Heart right ventricle (tissue), 16 donors: ENCODE results near the gene MIF. TPM values are rescaled to one million over a fixed set of nuclear protein-coding genes. Genes with fewer than 3 reads are reported as not detected.
A peak's percentile ranks its signal among the peaks of the same experiment; 100 is the strongest.
"Not testable (repeated sequence)": the region's sequence is repeated elsewhere in the genome, so short reads cannot be mapped to it uniquely, and the experiment has no call there.

Source experiments
- ATAC-seq, 8 donors: fragments of 200-7000 bp; cut with Tn5 transposase; one replicate each; pipeline ENCODE4 v1.9.1; 2020; ENCODE audit warnings: mild to moderate bottlenecking in 8 of 8, moderate library complexity in 8 of 8, moderate number of reproducible peaks in 1 of 8
- DNase-seq, 2 donors: peaks; one replicate each; pipeline ENCODE4 v3.0.0-alpha.2; 2020
- H3K27ac ChIP-seq, 10 donors: fragments of 200-600 bp; sonication (generic) in 2 of 10; one replicate each; pipeline versions ENCODE4 v1.5.0 to v1.8.0; 2020 to 2022; ENCODE audit warnings: mild to moderate bottlenecking in 3 of 10
- H3K27me3 ChIP-seq, 7 donors: fragments of 200-600 bp; one replicate each; pipeline ENCODE4 v1.8.0; 2021 to 2022; ENCODE audit warnings: mild to moderate bottlenecking in 2 of 7
- H3K36me3 ChIP-seq, 9 donors: fragments of 200-600 bp; sonication (generic) in 1 of 9; one replicate each; pipeline versions ENCODE4 v1.5.0 to v1.8.0; 2020 to 2022; ENCODE audit warnings: mild to moderate bottlenecking in 2 of 9
- H3K4me1 ChIP-seq, 9 donors: fragments of 200-600 bp; sonication (generic) in 1 of 9; one replicate each; pipeline versions ENCODE4 v1.5.0 to v1.8.0; 2020 to 2022; ENCODE audit warnings: mild to moderate bottlenecking in 4 of 9
- H3K4me3 ChIP-seq, 10 donors: fragments of 200-600 bp; sonication (generic) in 2 of 10; one replicate each; pipeline versions ENCODE4 v1.5.0 to v1.8.0; 2020 to 2022; ENCODE audit warnings: mild to moderate bottlenecking in 7 of 10, moderate library complexity in 2 of 10
- H3K9me3 ChIP-seq, 11 donors: fragments of 200-600 bp in 10 of 11; sonication (generic) in 2 of 11; one replicate each; pipeline versions ENCODE4 v1.5.0 to v1.8.0; 2013 to 2022; ENCODE audit warnings: mild to moderate bottlenecking in 2 of 11, control low read depth in 1 of 11, moderate library complexity in 1 of 11
- CTCF ChIP-seq, 9 donors: fragments of 200-600 bp; sonication (generic) in 2 of 9; IDR thresholded peaks; one replicate each; pipeline versions ENCODE4 v1.5.0 to v1.8.0; 2021 to 2022; ENCODE audit warnings: antibody characterized with exemption in 9 of 9, mild to moderate bottlenecking in 5 of 9, moderate library complexity in 1 of 9
- WGBS, 2 donors: extraction: QIAGEN DNeasy Blood & Tissue Kit; methylation state at CpG; one replicate each; pipeline ENCODE4 v1.1.7; 2013; ENCODE audit warnings: inconsistent platforms in 1 of 2; 5-methylcytosine and 5-hydroxymethylcytosine counted together
- intact Hi-C, 10 donors: fragments of 100-400 bp; cut with DNase I; formaldehyde crosslinking; loops; one replicate each; pipeline versions ENCODE4 v1.11.1 to v1.14.2; 2022
- polyA plus RNA-seq, 2 donors: library from polyadenylated mRNA; stranded (reverse); fragments of 200-250 nt; gene quantifications; one replicate each; pipeline ENCODE4 v1.2.3, GENCODE V29; 2013
- total RNA-seq, 10 donors: library from RNA; stranded (reverse); fragmentation: NEBNext Ultra II Directional in 3 of 10; extraction: Animal tissue kit (Norgen Biotek cat#: 25700) in 3 of 10; gene quantifications; one replicate each; pipeline versions ENCODE4 v1.2.1 to v1.2.4, GENCODE V29; 2021 to 2023
- donor health status: Arrhythmogenic right ventricular cardiomyopathy.
- donor health status: ischemic (EF 13 %, LVEDD 7.1; RV severe dilation, severe dysfunction).
- donor health status: healthy with polysubstance abuse.
- donor health status: DM: no; HTN: yes; CAD: no.
- donor health status: DM: no; HTN: no; CAD: no.
- donor health status: ischemic (EF 25% LVEDD 6.9; RV normal size, moderate dysfunction).
- donor health status: ischemic (EF 25% LVEDD 5.7; RV mildly dilated, moderate dysfunction).
- donor health status: healthy.
- donor health status: DM: yes; HTN: yes; CAD: no.
- donor health status: Ischemic cardiomyopathy.
- donor health status: ischemic (EF 35%, LVEDD 5.7; RV mildly dilated, moderate dysfunction).
- donor health status: nonischemic (EF 11% LVEDD 7.7; RV severe dilation, severe dysfunction).
- donor health status: DM: yes; HTN: yes; CAD: no.
- donor health status: PGD.
- donor health status: ischemic (EF 29% LVEDD 5.4; RV normal size, mild dysfunction).
- donor health status: nonischemic (EF 23%, LVEDD 6.1; RV moderate dilation, normal function).

The MIF gene
- total and polyA plus RNA-seq, 12 donors, result 135 to 634 (median 228) TPM

DNA sequence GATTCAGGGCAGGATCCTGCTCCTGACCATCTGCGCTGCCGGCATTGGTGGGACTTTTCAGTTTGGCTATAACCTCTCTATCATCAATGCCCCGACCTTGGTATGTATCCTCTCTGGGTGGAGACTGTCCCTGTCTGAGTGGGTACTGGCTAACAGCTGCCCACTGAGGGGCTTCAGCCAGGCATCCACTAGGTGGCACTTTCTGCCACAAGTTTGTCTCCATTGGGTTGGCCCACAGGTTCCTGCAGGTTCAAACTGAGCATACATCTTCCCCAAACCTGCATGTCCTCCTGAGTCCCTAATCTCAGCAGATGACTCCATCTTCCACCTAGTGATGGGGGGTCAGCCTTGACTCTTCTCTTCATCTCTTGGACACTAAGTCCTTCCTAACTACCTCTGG, 32.1 kb upstream of the MIF start:
- DNase-seq, result no peak
- no peak overlapping the region for H3K27ac ChIP-seq
- peaks cover 0 to 33% (median 14%) of the 10 kb centered on the region in 9 donors for H3K4me1 ChIP-seq
- WGBS, 2 donors, result 75 to 79% methylated on average over 3 of the region's 3 CpGs
- H3K9me3 ChIP-seq, result no peaks in the 10 kb centered on the region
- H3K4me3 ChIP-seq, result no peak overlapping the region
- TF ChIP-seq CTCF (IDR thresholded peaks at IDR 0.05), result peak in 7 of 9 donors; percentile 23 to 57 (median 50)
- intact Hi-C loops, result loop anchor here in 1 of 10 donors (10.0 kb wide), 1 partner anchor 93 kb away; no protein-coding TSS in a partner anchor
- ATAC-seq, result no peak
- H3K27me3 ChIP-seq, result no peaks in the 10 kb centered on the region
- peaks cover 0 to 24% (median 0%) of the 10 kb centered on the region in 9 donors for H3K36me3 ChIP-seq

DNA sequence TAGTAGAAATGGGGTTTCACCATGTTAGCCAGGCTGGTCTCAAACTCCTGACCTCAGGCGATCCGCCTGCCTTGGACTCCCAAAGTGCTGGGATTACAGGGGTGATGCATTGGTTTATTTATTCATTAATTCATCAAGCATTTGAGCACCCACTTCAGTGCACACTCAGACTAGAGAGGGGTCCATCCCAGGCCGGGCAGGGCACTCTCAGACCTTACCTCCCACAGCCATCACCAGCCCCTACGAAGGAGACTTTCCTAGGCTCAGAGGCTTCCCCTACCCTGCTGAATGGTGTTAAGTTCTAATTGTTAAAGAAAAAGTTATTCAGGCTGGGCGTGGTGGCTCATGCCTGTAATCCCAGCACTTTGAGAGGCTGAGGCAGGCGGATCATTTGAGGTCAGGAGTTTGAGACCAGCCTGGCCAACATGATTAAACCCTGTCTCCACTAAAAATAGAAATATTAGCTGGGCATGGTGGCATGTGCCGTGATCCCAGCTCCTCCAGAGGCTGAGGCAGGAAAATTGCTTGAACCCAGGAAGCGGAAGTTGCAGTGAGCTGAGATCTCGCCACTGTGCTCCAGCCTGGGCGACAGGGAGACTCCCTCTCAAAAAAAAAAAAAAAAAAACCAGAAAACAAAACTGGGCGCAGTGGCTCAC, 29.6 kb upstream of the MIF start:
- not testable (repeated sequence) for H3K9me3 ChIP-seq
- H3K27ac ChIP-seq, result peak overlapping the region in 4 of 10 donors; percentile 8 to 55 (median 30)
- intact Hi-C loops, result loop anchor here in 1 of 10 donors (10.0 kb wide), 1 partner anchor 90 kb away; no protein-coding TSS in a partner anchor

DNA sequence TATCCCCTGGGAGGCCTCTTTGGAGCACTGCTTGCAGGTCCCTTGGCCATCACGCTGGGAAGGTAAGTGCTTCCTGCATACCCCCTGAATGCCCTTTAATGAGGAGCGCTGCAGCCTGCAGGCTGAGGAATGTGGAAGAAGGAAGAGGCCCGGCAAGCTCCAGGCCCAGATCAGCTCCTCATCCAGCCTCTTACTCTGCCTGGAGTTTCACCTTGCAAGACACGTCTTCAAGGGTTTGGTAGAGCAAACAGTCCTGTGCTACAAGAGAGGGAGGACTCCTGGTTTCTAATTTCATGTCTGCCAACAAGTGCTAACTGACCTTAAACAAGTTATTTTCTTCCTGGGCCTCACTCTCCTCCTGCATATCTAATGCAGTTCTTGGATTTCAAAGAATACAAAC, 25.6 kb upstream of the MIF start:
- H3K4me3 ChIP-seq, result no peak overlapping the region
- H3K27me3 ChIP-seq, result no peaks in the 10 kb centered on the region
- no peak overlapping the region for H3K27ac ChIP-seq
- H3K9me3 ChIP-seq, result no peaks in the 10 kb centered on the region
- H3K36me3 ChIP-seq, result peaks cover 0 to 68% (median 28%) of the 10 kb centered on the region in 9 donors
- ATAC-seq (no peak), DNase-seq (no peak)
- H3K4me1 ChIP-seq, result peaks cover 0 to 16% (median 0%) of the 10 kb centered on the region in 9 donors
- intact Hi-C loops, result loop anchor here in 1 of 10 donors (10.0 kb wide), 1 partner anchor 86 kb away; no protein-coding TSS in a partner anchor
- 91% methylated on average over 4 of the region's 4 CpGs for WGBS, 2 donors
- TF ChIP-seq CTCF (IDR thresholded peaks at IDR 0.05), result no peak

More for the DNA sequence above, 29.6 kb upstream of the MIF start:
- H3K27me3 ChIP-seq, H3K4me3 ChIP-seq, DNase-seq: not testable (repeated sequence)
- Histone ChIP-seq H3K4me1 (peaks cover 0 to 16% (median 0%) of the 10 kb centered on the region in 9 donors), H3K36me3 (peaks cover 0 to 49% (median 20%) of the 10 kb centered on the region in 9 donors)
- WGBS, 2 donors, result 67 to 75% methylated on average over 11 of the region's 11 CpGs
- ATAC-seq, result peak in 4 of 8 donors; percentile 30 to 60 (median 38)

- no peak for DNase-seq
- no peak for ATAC-seq
- intact Hi-C loops, result loop anchor here in 2 of 10 donors (10.0 kb wide), 1 partner anchor 60 kb away; no protein-coding TSS in a partner anchor
- peaks cover 0 to 12% (median 0%) of the 10 kb centered on the region in 9 donors for H3K4me1 ChIP-seq
- TF ChIP-seq CTCF (IDR thresholded peaks at IDR 0.05), result no peak
- 82 to 89% methylated on average over 4 of the region's 4 CpGs for WGBS, 2 donors
- H3K4me3 ChIP-seq, result no peak overlapping the region
- peaks cover 0 to 73% (median 24%) of the 10 kb centered on the region in 9 donors for H3K36me3 ChIP-seq
- H3K27me3 ChIP-seq, result no peaks in the 10 kb centered on the region
- no peak overlapping the region for H3K27ac ChIP-seq
- no peaks in the 10 kb centered on the region for H3K9me3 ChIP-seq
Measured at GRCh38 chr22:23874871-23875270, 19.3 kb upstream of the MIF start.

DNA sequence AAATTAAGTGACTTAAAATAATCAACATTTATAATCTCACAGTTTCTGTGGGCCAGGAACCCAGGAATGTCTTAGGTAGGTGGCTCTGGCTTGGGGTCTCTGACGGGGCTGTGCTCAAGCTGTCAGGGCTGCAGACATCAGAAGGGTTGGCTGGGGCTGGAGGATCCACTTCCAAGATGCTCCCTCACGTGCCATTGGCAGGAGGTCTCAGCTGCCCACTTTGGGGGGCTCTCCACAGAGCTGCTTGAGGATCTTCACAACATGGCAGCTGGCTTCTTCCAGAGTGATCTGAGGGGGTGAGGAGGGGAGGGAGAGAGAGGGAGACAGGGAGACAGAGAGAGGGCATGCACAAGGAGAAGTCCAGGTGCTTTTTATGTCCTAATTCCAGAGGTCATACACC, 18.4 kb upstream of the MIF start:
- no peak for TF ChIP-seq CTCF (IDR thresholded peaks at IDR 0.05)
- no peaks in the 10 kb centered on the region for H3K27me3 ChIP-seq
- WGBS, 2 donors, result 93 to 98% methylated on average over 2 of the region's 2 CpGs
- peaks cover 0 to 65% (median 21%) of the 10 kb centered on the region in 9 donors for H3K36me3 ChIP-seq
- intact Hi-C loops, result loop anchor here in 2 of 10 donors (10.0 kb wide), 1 partner anchor 59 kb away; no protein-coding TSS in a partner anchor
- no peaks in the 10 kb centered on the region for H3K9me3 ChIP-seq
- no peak overlapping the region for H3K27ac ChIP-seq
- ATAC-seq, result no peak
- peaks cover 0 to 12% (median 0%) of the 10 kb centered on the region in 9 donors for H3K4me1 ChIP-seq
- H3K4me3 ChIP-seq, result no peak overlapping the region
- DNase-seq, result no peak
